K562 (cell line): ENCODE results near the gene CWC22. TPM values are rescaled to one million over a fixed set of nuclear protein-coding genes. Genes with fewer than 3 reads are reported as not detected.
A peak's percentile ranks its signal among the peaks of the same experiment; 100 is the strongest.
"Not testable (repeated sequence)": the region's sequence is repeated elsewhere in the genome, so short reads cannot be mapped to it uniquely, and the experiment has no call there.

Experiments used
- ATAC-seq: fragments of 200-7000 bp; cut with Tn5 transposase; 3 replicates; pipeline ENCODE4 v1.9.1; 2020; ENCODE audit warnings: moderate library complexity
- BruUV-seq: library from RNA; stranded (reverse); fragments of 400-500 nt; replicated peaks from 2 replicates; lab custom pipeline; 2021; lab: Mats Ljungman, UMichigan
- CTCF ChIA-PET: fragments of 300-600 bp; formaldehyde crosslinking; extraction: SDS; loops from one replicate; lab custom pipeline; 2021; ENCODE audit warnings: low intra/inter-chr PET ratio; lab: Yijun Ruan, JAX
- POLR2A ChIA-PET: fragments of 300-600, 350-650 bp; sonication (Branson Sonifier 250); formaldehyde crosslinking; extraction: SDS; loops from one replicate; lab custom pipeline; 2021; ENCODE audit warnings: antibody characterized with exemption, inconsistent platforms; lab: Yijun Ruan, JAX
- DNase-seq, 4 experiments: peaks; one replicate each; pipeline versions ENCODE4 v3.0.0 to v3.0.0-alpha.2; 2011 to 2018; ENCODE audit warnings: low spot score in 3 of 4, mixed read lengths in 3 of 4; ENCODE audit errors: extremely low read depth in 1 of 4
- FAIRE-seq: peaks from 2 replicates; lab custom pipeline; 2011; peaks lifted over from hg19 to GRCh38; lab: Jason Lieb, UNC
- H2AFZ ChIP-seq: 2 replicates; pipeline ENCODE4 v1.6.0; 2011; ENCODE audit warnings: low read depth, low read length, control low read depth, inconsistent platforms
- H3K27ac ChIP-seq: fragments of 200-600 bp; 3 replicates; pipeline ENCODE4 v1.8.0; 2011; ENCODE audit warnings: low read depth, mild to moderate bottlenecking, control low read depth, inconsistent platforms, low read length, moderate library complexity, mixed read lengths; ENCODE audit errors: extremely low read depth
- H3K27me3 ChIP-seq, 2 experiments: fragments of 300-600 bp in 1 of 2; 2 replicates in 1 of 2; 3 replicates in 1 of 2; pipeline versions ENCODE4 v1.6.0 to v1.8.0; 2011; ENCODE audit warnings: inconsistent platforms in 2 of 2, low read length in 2 of 2, mild to moderate bottlenecking in 1 of 2, mixed read lengths in 1 of 2, moderate library complexity in 1 of 2; ENCODE audit not compliant: control insufficient read depth in 2 of 2, insufficient read depth in 2 of 2
- H3K36me3 ChIP-seq: fragments of 300-600 bp; 3 replicates; pipeline ENCODE4 v1.8.0; 2011; ENCODE audit warnings: mild to moderate bottlenecking, low read length, inconsistent platforms; ENCODE audit not compliant: control insufficient read depth, insufficient read depth
- H3K4me1 ChIP-seq, 2 experiments: fragments of 200-600 bp in 1 of 2; replicated peaks in 1 of 2; 2 replicates in 1 of 2; 3 replicates in 1 of 2; pipeline versions ENCODE4 v1.5.1 to v1.8.0; 2011; ENCODE audit warnings: inconsistent platforms in 2 of 2, low read length in 2 of 2, mild to moderate bottlenecking in 1 of 2, mixed read lengths in 1 of 2, moderate library complexity in 1 of 2; ENCODE audit not compliant: control insufficient read depth in 2 of 2, insufficient read depth in 2 of 2
- H3K4me2 ChIP-seq: 2 replicates; pipeline ENCODE4 v1.6.1; 2011; ENCODE audit warnings: low read length, control low read depth, inconsistent platforms, mixed read lengths; ENCODE audit not compliant: insufficient read depth
- H3K4me3 ChIP-seq: fragments of 200-600 bp; sonication (generic), shearing (Covaris generic); 2 replicates; pipeline ENCODE4 v1.5.1; 2016; ENCODE audit warnings: control low read depth, inconsistent platforms
- H3K79me2 ChIP-seq: fragments of 200-600 bp; 3 replicates; pipeline ENCODE4 v1.8.0; 2011; ENCODE audit warnings: low read length, inconsistent platforms; ENCODE audit not compliant: control insufficient read depth, insufficient read depth
- H3K9ac ChIP-seq, 2 experiments: 2 replicates each; pipeline versions ENCODE4 v1.6.0 to v1.6.1; 2011; ENCODE audit warnings: low read depth in 2 of 2, low read length in 2 of 2, control low read depth in 1 of 2, inconsistent platforms in 1 of 2, mild to moderate bottlenecking in 1 of 2, mixed read lengths in 1 of 2; ENCODE audit not compliant: insufficient read depth in 1 of 2
- H3K9me1 ChIP-seq: one replicate; pipeline ENCODE4 v1.6.0; 2011; ENCODE audit warnings: inconsistent platforms, mild to moderate bottlenecking, low read length, moderate library complexity; ENCODE audit not compliant: control insufficient read depth, insufficient read depth
- H3K9me3 ChIP-seq: replicated peaks from 2 replicates; pipeline ENCODE4 v1.5.1; 2011; ENCODE audit warnings: low read depth, low read length, inconsistent platforms; ENCODE audit not compliant: control insufficient read depth, insufficient read depth
- H4K20me1 ChIP-seq: replicated peaks from 2 replicates; pipeline ENCODE4 v1.6.1; 2011; ENCODE audit warnings: low read length, inconsistent platforms, mixed read lengths; ENCODE audit not compliant: control insufficient read depth, insufficient read depth
- CEBPB ChIP-seq: fragments of 450-650 bp; IDR thresholded peaks from 2 replicates; pipeline ENCODE4 v1.6.1; 2016; ENCODE audit warnings: missing genetic modification characterization, missing compliant biosample characterization
- CEBPG ChIP-seq, 3 experiments: fragments of 200-800 bp in 1 of 3; sonication (Bioruptor generic) in 1 of 3; sonication (generic) in 1 of 3; formaldehyde crosslinking in 1 of 3; IDR thresholded peaks in 2 of 3; conservative IDR thresholded peaks in 1 of 3; 2 replicates each; pipeline versions ENCODE4 v1.6.1 to v1.8.0; 2016 to 2022; ENCODE audit warnings: missing compliant biosample characterization in 2 of 3, missing genetic modification characterization in 2 of 3, mild to moderate bottlenecking in 1 of 3, missing genetic modification reagents in 1 of 3
- FOXK1 ChIP-seq: sonication (generic); formaldehyde crosslinking; IDR thresholded peaks from 2 replicates; pipeline ENCODE4 v1.8.0; 2022; ENCODE audit warnings: missing genetic modification reagents, mild to moderate bottlenecking, borderline replicate concordance
- ZNF316 ChIP-seq: fragments of 450-650 bp; IDR thresholded peaks from 2 replicates; pipeline ENCODE4 v1.6.1; 2016
- WGBS: fragments of 100-300 bp; shearing (Covaris generic); methylation state at CpG from one replicate; pipeline ENCODE4 v1.1.6; 2016; ENCODE audit warnings: low coverage, mixed read lengths; ENCODE audit not compliant: insufficient coverage; ENCODE audit errors: missing lambda C conversion rate; 5-methylcytosine and 5-hydroxymethylcytosine counted together
- in situ Hi-C: fragments of 300-500 bp; cut with MboI; formaldehyde crosslinking; loops from 4 replicates; pipeline ENCODE4 v1.15.0; 2018; ENCODE audit warnings: inconsistent platforms, mixed read lengths
- intact Hi-C: fragments of 100-400 bp; cut with micrococcal nuclease; formaldehyde crosslinking; loops from 2 replicates; pipeline ENCODE4 v1.14.2; 2022
- polyA plus RNA-seq, 8 experiments: library from polyadenylated mRNA; depleted of rRNA in 4 of 8; stranded (reverse) in 5 of 8; unstranded in 3 of 8; fragments of >200 nt; fragmentation: Nextera tagmentation in 2 of 8; fragmentation: Illumina TruSeq in 1 of 8; extraction: Ambion mirVana in 2 of 8; extraction: Trizol in 1 of 8; gene quantifications; 2 replicates each; pipeline versions ENCODE4 v1.2.1 to v1.2.3, GENCODE V29; 2011 to 2014; ENCODE audit warnings: inconsistent platforms in 1 of 8, missing spikeins in 1 of 8
- total RNA-seq, 7 experiments: library from RNA; depleted of rRNA in 6 of 7; stranded (reverse); fragments of >200 nt in 6 of 7; fragmentation: Illumina TruSeq in 2 of 7; extraction: Trizol in 2 of 7; gene quantifications; 2 replicates each; pipeline versions ENCODE4 v1.2.1 to v1.2.3, GENCODE V29; 2011 to 2021; ENCODE audit warnings: low replicate concordance in 1 of 7

Gene CWC22
- total and polyA plus RNA-seq, 9 of the 15 experiments (the other 6 are each of a cell fraction or from before 2014, with no cell fraction given), result 14.5 to 54.2 (median 36.7) TPM

DNA sequence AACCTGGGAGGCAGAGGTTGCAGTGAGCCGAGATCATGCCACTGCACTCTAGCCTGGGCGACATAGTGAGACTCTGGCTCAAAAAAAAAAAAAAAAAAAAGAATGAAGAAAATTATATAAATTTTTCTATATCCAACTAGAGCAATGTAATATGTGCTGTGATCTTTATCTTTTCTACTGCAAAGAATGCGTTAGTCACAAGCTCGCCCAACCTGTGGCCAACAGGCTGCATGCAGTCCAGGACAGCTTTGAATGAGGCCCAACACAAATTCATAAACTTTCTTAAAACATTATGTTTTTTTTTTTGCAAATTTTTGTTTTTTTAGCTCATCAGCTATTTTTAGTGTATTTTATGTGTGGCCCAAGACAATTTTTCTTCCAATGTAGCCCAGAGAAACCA is 48.8 kb downstream of the CWC22 start:
- H3K4me1 ChIP-seq, CTCF ChIA-PET, BruUV-seq, H3K9ac ChIP-seq, H3K4me2 ChIP-seq, H4K20me1 ChIP-seq, FAIRE-seq, H2AFZ ChIP-seq, H3K27me3 ChIP-seq, H3K79me2 ChIP-seq, in situ Hi-C loops, ATAC-seq, intact Hi-C loops, H3K27ac ChIP-seq, H3K4me3 ChIP-seq, H3K9me3 ChIP-seq, DNase-seq, H3K9me1 ChIP-seq: not testable (repeated sequence)
- WGBS, result 91% methylated on average over 4 of the region's 4 CpGs
- peaks cover 61% of the 10 kb centered on the region for H3K36me3 ChIP-seq
- POLR2A ChIA-PET, result interaction anchor here (0.8 to 0.9 kb wide), 2 partner anchors 9 to 10 kb away, joined by 3 to 4 read pairs; no protein-coding TSS in a partner anchor
- TF ChIP-seq ZNF316, result 0 out of 2 replicates have a peak, but pooled peaks have one; percentile 23

DNA sequence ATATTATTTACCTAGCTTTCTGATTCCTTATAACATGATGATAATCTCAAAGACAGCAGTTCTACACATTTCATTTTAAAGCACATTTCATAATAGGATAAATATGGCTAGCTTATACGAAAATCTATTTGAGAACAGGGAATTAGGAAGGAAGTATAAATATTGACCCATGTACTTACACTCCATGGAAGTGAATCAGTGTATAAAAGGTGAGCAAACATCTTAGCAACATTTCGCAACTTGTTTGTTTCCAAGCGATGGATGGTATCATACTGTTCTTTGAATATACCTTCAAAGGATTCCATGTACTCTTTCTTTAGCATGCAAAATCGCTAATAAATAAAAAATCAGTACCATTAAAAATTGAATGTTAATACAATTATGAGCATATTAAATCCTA is 53.1 kb downstream of the CWC22 start:
- intact Hi-C loops, result no loop called here
- H4K20me1 ChIP-seq, result no peaks in the 10 kb centered on the region
- no peaks in the 10 kb centered on the region for H3K4me1 ChIP-seq
- TF ChIP-seq CEBPG (CRISPR knock-in tag; IDR thresholded peaks at IDR 0.05) (no peak), CEBPG (tag; conservative IDR thresholded peaks at IDR 0.05 in 1 of 2, IDR thresholded peaks at IDR 0.05 in 1 of 2) (peak in 1 of 2 experiments; percentile 51; a peak in 2 of 4 replicates), FOXK1 (no peak), CEBPB (tag) (peak; percentile 59)
- TF ChIP-seq, all 486 proteins: peak for 2
- H3K27me3 ChIP-seq, result no peaks in the 10 kb centered on the region
- H2AFZ ChIP-seq, result no peak overlapping the region
- WGBS, result 84% methylated on average over 4 of the region's 4 CpGs
- DNase-seq (no peak), ATAC-seq (no peak), FAIRE-seq (no peak)
- ChIA-PET POLR2A (no interaction called here), CTCF (no interaction called here)
- H3K4me2 ChIP-seq, result no peak overlapping the region
- in situ Hi-C loops, result no loop called here
- no TSS peak for BruUV-seq
- H3K4me3 ChIP-seq, result no peak overlapping the region
- no peak overlapping the region for H3K27ac ChIP-seq
- no peaks in the 10 kb centered on the region for H3K79me2 ChIP-seq
- H3K9me3 ChIP-seq, result no peaks in the 10 kb centered on the region
- peaks cover 72% of the 10 kb centered on the region for H3K36me3 ChIP-seq
- no peaks in the 10 kb centered on the region for H3K9me1 ChIP-seq
- no peak overlapping the region for H3K9ac ChIP-seq
